Measurements from ENCODE around the gene RIPPLY1. TPM values are rescaled to one million over a fixed set of nuclear protein-coding genes. Genes with fewer than 3 reads are reported as not detected.
A peak's percentile ranks its signal among the peaks of the same experiment; 100 is the strongest.

The RIPPLY1 gene
- total RNA-seq, 1 experiment from 2014 or later = 0.27 TPM

DNA sequence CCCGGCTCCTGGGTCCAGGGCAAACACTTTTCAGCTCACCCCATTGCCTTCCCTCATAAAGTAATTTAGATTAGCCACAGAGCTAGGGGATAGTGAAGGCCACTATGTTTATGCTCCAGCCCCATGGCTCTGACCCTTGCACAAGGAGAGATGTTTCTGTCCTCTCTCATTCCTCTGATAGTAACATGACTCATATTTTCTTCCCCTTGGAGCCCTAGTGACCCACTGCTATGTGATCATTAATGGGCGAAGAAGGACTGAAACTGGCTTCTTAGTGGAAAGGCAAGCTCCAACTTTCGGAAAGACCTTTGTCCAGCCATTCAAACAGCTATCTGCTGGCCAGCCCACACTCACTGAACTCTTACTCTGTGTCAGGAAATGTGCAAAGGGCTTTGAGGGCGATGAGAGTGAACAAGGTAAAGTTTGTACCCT is 29.4 kb upstream of the RIPPLY1 start:
- no TSS peak for BruUV-seq (replicated peaks)
- ChIA-PET CTCF (interaction anchor here (1.2 to 1.4 kb wide), 2 partner anchors 34 to 38 kb away, joined by 3 to 7 read pairs; no protein-coding TSS in a partner anchor), POLR2A (no interaction called here), RAD21 (ENCODE audit: low non-redundant PET in 1 of 2, low total read pairs in 2 of 2, uncharacterized antibody in 2 of 2, unreplicated experiment in 2 of 2) (no interaction called here)
- H3K36me3 ChIP-seq (ENCODE audit: control insufficient read depth in 1 of 2, insufficient read depth in 2 of 2, low read length in 2 of 2) = no peaks in the 10 kb centered on the region
- H3K27me3 ChIP-seq (ENCODE audit: insufficient read depth, low read length) = no peaks in the 10 kb centered on the region
- no peak overlapping the region for H3K4me3 ChIP-seq (replicated peaks in 1 of 2; ENCODE audit: low read depth in 1 of 2, low read length in 2 of 2)
- H3K9me2 ChIP-seq (ENCODE audit: insufficient read depth) = no peaks in the 10 kb centered on the region
- intact Hi-C loops (cut with micrococcal nuclease) = no loop called here
- DNase-seq (ENCODE audit: low read depth, low spot score) (no peak), ATAC-seq (peak; percentile 64)
- H4K20me1 ChIP-seq (ENCODE audit: insufficient read depth) = no peaks in the 10 kb centered on the region
- H3K4me2 ChIP-seq (ENCODE audit: low read length) = peak overlapping the region; percentile 37
- TF ChIP-seq JUND (IDR thresholded peaks at IDR 0.05) (0 out of 2 replicates have a peak, but pooled peaks have one; percentile 19), CEBPB (IDR thresholded peaks at IDR 0.05; ENCODE audit: low read depth) (0 out of 2 replicates have a peak, but pooled peaks have one; percentile 14), SIN3A (IDR thresholded peaks at IDR 0.05; ENCODE audit: low read depth) (no peak), SP1 (IDR thresholded peaks at IDR 0.05; ENCODE audit: low read depth) (peak; percentile 35; the same call in 1 of the 2 replicates), FOSL1 (IDR thresholded peaks at IDR 0.05; ENCODE audit: low read depth) (peak; percentile 46)
- TF ChIP-seq, protein P1, sequence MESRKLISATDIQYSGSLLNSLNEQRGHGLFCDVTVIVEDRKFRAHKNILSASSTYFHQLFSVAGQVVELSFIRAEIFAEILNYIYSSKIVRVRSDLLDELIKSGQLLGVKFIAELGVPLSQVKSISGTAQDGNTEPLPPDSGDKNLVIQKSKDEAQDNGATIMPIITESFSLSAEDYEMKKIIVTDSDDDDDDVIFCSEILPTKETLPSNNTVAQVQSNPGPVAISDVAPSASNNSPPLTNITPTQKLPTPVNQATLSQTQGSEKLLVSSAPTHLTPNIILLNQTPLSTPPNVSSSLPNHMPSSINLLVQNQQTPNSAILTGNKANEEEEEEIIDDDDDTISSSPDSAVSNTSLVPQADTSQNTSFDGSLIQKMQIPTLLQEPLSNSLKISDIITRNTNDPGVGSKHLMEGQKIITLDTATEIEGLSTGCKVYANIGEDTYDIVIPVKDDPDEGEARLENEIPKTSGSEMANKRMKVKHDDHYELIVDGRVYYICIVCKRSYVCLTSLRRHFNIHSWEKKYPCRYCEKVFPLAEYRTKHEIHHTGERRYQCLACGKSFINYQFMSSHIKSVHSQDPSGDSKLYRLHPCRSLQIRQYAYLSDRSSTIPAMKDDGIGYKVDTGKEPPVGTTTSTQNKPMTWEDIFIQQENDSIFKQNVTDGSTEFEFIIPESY (IDR thresholded peaks at IDR 0.05; ENCODE audit: extremely low read depth, insufficient replicate concordance, low read length) = no peak
- H2AFZ ChIP-seq (ENCODE audit: low read depth, low read length, poor library complexity, severe bottlenecking) = no peak overlapping the region
- no peak overlapping the region for H3K27ac ChIP-seq (ENCODE audit: low read depth, low read length)
- no peaks in the 10 kb centered on the region for H3K79me2 ChIP-seq (ENCODE audit: insufficient read depth, low read length)
- no peak overlapping the region for H3K9ac ChIP-seq (ENCODE audit: low read length)
- H3K4me1 ChIP-seq (ENCODE audit: control insufficient read depth in 1 of 2, insufficient read depth in 2 of 2, low read length in 2 of 2) = peaks cover 31 to 38% of the 10 kb centered on the region in 2 experiments
- no peaks in the 10 kb centered on the region for H3K9me3 ChIP-seq (ENCODE audit: control insufficient read depth in 1 of 2, insufficient read depth in 1 of 2, low read depth in 1 of 2, low read length in 2 of 2)

DNA sequence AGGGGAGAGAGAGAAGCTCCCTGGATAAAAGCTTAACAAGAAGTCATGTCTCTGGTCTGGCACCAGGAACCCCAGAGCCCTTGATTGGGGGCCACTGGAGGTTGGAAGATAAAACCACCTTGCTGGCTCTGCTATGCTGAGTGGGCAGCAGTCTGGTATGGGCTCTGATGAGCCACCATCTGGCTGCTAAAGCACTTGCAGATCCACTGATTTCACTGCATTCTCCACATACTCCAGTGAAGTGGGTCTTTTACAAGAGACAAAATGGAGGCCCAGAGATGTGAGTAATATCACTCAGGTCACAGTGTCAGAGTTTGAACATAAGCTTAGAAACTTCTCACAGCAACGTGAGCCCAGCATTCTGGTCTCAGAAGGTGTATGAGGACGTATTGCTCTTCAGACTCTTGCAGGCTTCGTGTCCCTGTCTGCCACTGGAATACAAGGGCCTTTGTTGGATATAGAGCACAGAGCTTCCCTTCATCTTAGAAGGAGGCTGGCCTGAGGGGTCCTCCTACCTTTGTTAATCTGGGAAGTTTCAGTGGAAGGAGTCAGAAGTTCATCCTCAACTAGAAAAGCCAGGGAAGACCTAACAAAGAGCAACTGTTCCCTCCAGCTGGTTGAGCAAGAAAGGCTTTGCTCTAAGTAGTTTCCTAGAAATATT is 28.8 kb upstream of the RIPPLY1 start:
- no peaks in the 10 kb centered on the region for H4K20me1 ChIP-seq (ENCODE audit: insufficient read depth)
- H3K9me2 ChIP-seq (ENCODE audit: insufficient read depth) = no peaks in the 10 kb centered on the region
- no peaks in the 10 kb centered on the region for H3K27me3 ChIP-seq (ENCODE audit: insufficient read depth, low read length)
- no peaks in the 10 kb centered on the region for H3K9me3 ChIP-seq (ENCODE audit: control insufficient read depth in 1 of 2, insufficient read depth in 1 of 2, low read depth in 1 of 2, low read length in 2 of 2)
- H3K27ac ChIP-seq (ENCODE audit: low read depth, low read length) = no peak overlapping the region
- no peaks in the 10 kb centered on the region for H3K36me3 ChIP-seq (ENCODE audit: control insufficient read depth in 1 of 2, insufficient read depth in 2 of 2, low read length in 2 of 2)
- ATAC-seq (peak; percentile 39; the same call in 1 of the 2 replicates), DNase-seq (ENCODE audit: low read depth, low spot score) (no peak)
- RAD21 ChIA-PET (ENCODE audit: low non-redundant PET in 1 of 2, low total read pairs in 2 of 2, uncharacterized antibody in 2 of 2, unreplicated experiment in 2 of 2) = no interaction called here
- no peak overlapping the region for H3K9ac ChIP-seq (ENCODE audit: low read length)
- peak overlapping the region; percentile 37 for H3K4me2 ChIP-seq (ENCODE audit: low read length)
- BruUV-seq (replicated peaks) = no TSS peak
- peaks cover 37 to 44% of the 10 kb centered on the region in 2 experiments for H3K4me1 ChIP-seq (ENCODE audit: control insufficient read depth in 1 of 2, insufficient read depth in 2 of 2, low read length in 2 of 2)
- H2AFZ ChIP-seq (ENCODE audit: low read depth, low read length, poor library complexity, severe bottlenecking) = no peak overlapping the region
- CTCF ChIA-PET = interaction anchor here (1.2 to 1.4 kb wide), 2 partner anchors 33 to 38 kb away, joined by 3 to 7 read pairs; no protein-coding TSS in a partner anchor
- H3K4me3 ChIP-seq (replicated peaks in 1 of 2; ENCODE audit: low read depth in 1 of 2, low read length in 2 of 2) = no peak overlapping the region
- POLR2A ChIA-PET = no interaction called here
- intact Hi-C loops (cut with micrococcal nuclease) = no loop called here
- H3K79me2 ChIP-seq (ENCODE audit: insufficient read depth, low read length) = no peaks in the 10 kb centered on the region
- TF ChIP-seq JUND (IDR thresholded peaks at IDR 0.05) (no peak), ZNF274 (IDR thresholded peaks at IDR 0.05; ENCODE audit: low read depth, low read length) (no peak), EZH2phosphoT487 (IDR thresholded peaks at IDR 0.05; ENCODE audit: borderline replicate concordance) (no peak), EZH2 (IDR thresholded peaks at IDR 0.05) (no peak), CBX3 (IDR thresholded peaks at IDR 0.05; ENCODE audit: low read depth) (no peak), SP1 (IDR thresholded peaks at IDR 0.05; ENCODE audit: low read depth) (no peak), POLR2A (IDR thresholded peaks at IDR 0.05; ENCODE audit: borderline replicate concordance, extremely low read depth, insufficient read depth, insufficient read length) (no peak), YY1 (IDR thresholded peaks at IDR 0.05; ENCODE audit: extremely low read depth, insufficient replicate concordance, low read depth, low read length) (no peak), SRF (IDR thresholded peaks at IDR 0.05; ENCODE audit: low read depth) (no peak), ZFX (IDR thresholded peaks at IDR 0.05) (no peak), RAD21 (IDR thresholded peaks at IDR 0.05; ENCODE audit: low read depth) (no peak)
- TF ChIP-seq, protein P2, sequence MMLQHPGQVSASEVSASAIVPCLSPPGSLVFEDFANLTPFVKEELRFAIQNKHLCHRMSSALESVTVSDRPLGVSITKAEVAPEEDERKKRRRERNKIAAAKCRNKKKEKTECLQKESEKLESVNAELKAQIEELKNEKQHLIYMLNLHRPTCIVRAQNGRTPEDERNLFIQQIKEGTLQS (IDR thresholded peaks at IDR 0.05) = no peak
- TF ChIP-seq, protein P1 (IDR thresholded peaks at IDR 0.05; ENCODE audit: extremely low read depth, insufficient replicate concordance, low read length) = no peak
- TF ChIP-seq, protein P3, sequence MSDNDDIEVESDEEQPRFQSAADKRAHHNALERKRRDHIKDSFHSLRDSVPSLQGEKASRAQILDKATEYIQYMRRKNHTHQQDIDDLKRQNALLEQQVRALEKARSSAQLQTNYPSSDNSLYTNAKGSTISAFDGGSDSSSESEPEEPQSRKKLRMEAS (IDR thresholded peaks at IDR 0.05) = no peak

Measured in HCT116 (cell line).